ENCODE results near the gene ZIK1. TPM values are rescaled to one million over a fixed set of nuclear protein-coding genes. Genes with fewer than 3 reads are reported as not detected.

The ZIK1 gene
- total and polyA plus RNA-seq, 2 of the 8 experiments (the other 6 are each of a cell fraction or from before 2014, with no cell fraction given) = 19.4 to 36.5 TPM

Other genes with a start within 250 kb of the ZIK1 start
- 9.1 and 10.5 TPM in 2 replicates for gene ZNF304, start 232.9 kb upstream of the ZIK1 start, total RNA-seq (2021; fragmentation: NEBNext Ultra II Directional; extraction: Animal tissue kit (Norgen Biotek cat#: 25700))
- gene ZNF304, start 232.9 kb upstream of the ZIK1 start, polyA plus RNA-seq (2011; rRNA removed) = 3.3 and 4.3 TPM in 2 replicates
- gene TRAPPC2B, start 220.6 kb upstream of the ZIK1 start, total RNA-seq (2021; fragmentation: NEBNext Ultra II Directional; extraction: Animal tissue kit (Norgen Biotek cat#: 25700)) = 7.9 and 8.7 TPM in 2 replicates
- gene TRAPPC2B, start 220.6 kb upstream of the ZIK1 start, polyA plus RNA-seq (2011; rRNA removed) = 18.3 and 28.3 TPM in 2 replicates
- 2.0 and 2.1 TPM in 2 replicates for gene ZNF547, start 220.6 kb upstream of the ZIK1 start, total RNA-seq (2021; fragmentation: NEBNext Ultra II Directional; extraction: Animal tissue kit (Norgen Biotek cat#: 25700))
- gene ZNF547, start 220.6 kb upstream of the ZIK1 start, polyA plus RNA-seq (2011; rRNA removed) = 1.1 TPM in 2 replicates
- 8.9 and 9.9 TPM in 2 replicates for gene ZNF548, start 194.3 kb upstream of the ZIK1 start, total RNA-seq (2021; fragmentation: NEBNext Ultra II Directional; extraction: Animal tissue kit (Norgen Biotek cat#: 25700))
- gene ZNF548, start 194.3 kb upstream of the ZIK1 start, polyA plus RNA-seq (2011; rRNA removed) = 7.4 TPM in 2 replicates
- gene ZNF17, start 173.0 kb upstream of the ZIK1 start, total RNA-seq (2021; fragmentation: NEBNext Ultra II Directional; extraction: Animal tissue kit (Norgen Biotek cat#: 25700)) = 7.9 and 10.2 TPM in 2 replicates
- gene ZNF17, start 173.0 kb upstream of the ZIK1 start, polyA plus RNA-seq (2011; rRNA removed) = 3.8 and 3.9 TPM in 2 replicates
- gene ZNF749, start 148.8 kb upstream of the ZIK1 start, total RNA-seq (2021; fragmentation: NEBNext Ultra II Directional; extraction: Animal tissue kit (Norgen Biotek cat#: 25700)) = 24.4 and 30.3 TPM in 2 replicates
- gene ZNF749, start 148.8 kb upstream of the ZIK1 start, polyA plus RNA-seq (2011; rRNA removed) = 15.2 and 20.4 TPM in 2 replicates
- gene VN1R1, start 127.0 kb upstream of the ZIK1 start, total RNA-seq (2021; fragmentation: NEBNext Ultra II Directional; extraction: Animal tissue kit (Norgen Biotek cat#: 25700)) = 1.4 and 1.8 TPM in 2 replicates
- gene VN1R1, start 127.0 kb upstream of the ZIK1 start, polyA plus RNA-seq (2011; rRNA removed) = 0.57 and 0.71 TPM in 2 replicates
- 15.2 and 15.7 TPM in 2 replicates for gene ZNF772, start 106.6 kb upstream of the ZIK1 start, total RNA-seq (2021; fragmentation: NEBNext Ultra II Directional; extraction: Animal tissue kit (Norgen Biotek cat#: 25700))
- gene ZNF772, start 106.6 kb upstream of the ZIK1 start, polyA plus RNA-seq (2011; rRNA removed) = 4.0 and 4.6 TPM in 2 replicates
- 10.0 and 11.9 TPM in 2 replicates for gene ZNF419, start 96.4 kb upstream of the ZIK1 start, total RNA-seq (2021; fragmentation: NEBNext Ultra II Directional; extraction: Animal tissue kit (Norgen Biotek cat#: 25700))
- gene ZNF419, start 96.4 kb upstream of the ZIK1 start, polyA plus RNA-seq (2011; rRNA removed) = 5.8 and 8.7 TPM in 2 replicates
- gene ZNF773, start 84.2 kb upstream of the ZIK1 start, total RNA-seq (2021; fragmentation: NEBNext Ultra II Directional; extraction: Animal tissue kit (Norgen Biotek cat#: 25700)) = 8.3 and 9.0 TPM in 2 replicates
- gene ZNF773, start 84.2 kb upstream of the ZIK1 start, polyA plus RNA-seq (2011; rRNA removed) = 4.2 and 5.6 TPM in 2 replicates
- 9.7 and 10.4 TPM in 2 replicates for gene ZNF549, start 56.8 kb upstream of the ZIK1 start, total RNA-seq (2021; fragmentation: NEBNext Ultra II Directional; extraction: Animal tissue kit (Norgen Biotek cat#: 25700))
- gene ZNF549, start 56.8 kb upstream of the ZIK1 start, polyA plus RNA-seq (2011; rRNA removed) = 3.0 and 4.3 TPM in 2 replicates
- 10.4 and 10.7 TPM in 2 replicates for gene ZNF550, start 24.3 kb upstream of the ZIK1 start, total RNA-seq (2021; fragmentation: NEBNext Ultra II Directional; extraction: Animal tissue kit (Norgen Biotek cat#: 25700))
- 4.5 and 4.6 TPM in 2 replicates for gene ZNF550, start 24.3 kb upstream of the ZIK1 start, polyA plus RNA-seq (2011; rRNA removed)
- 9.7 and 10.3 TPM in 2 replicates for gene ZNF416, start 5.2 kb upstream of the ZIK1 start, total RNA-seq (2021; fragmentation: NEBNext Ultra II Directional; extraction: Animal tissue kit (Norgen Biotek cat#: 25700))
- 2.7 and 3.2 TPM in 2 replicates for gene ZNF416, start 5.2 kb upstream of the ZIK1 start, polyA plus RNA-seq (2011; rRNA removed)
- 6.3 and 9.3 TPM in 2 replicates for gene ZNF530, start 15.7 kb downstream of the ZIK1 start, total RNA-seq (2021; fragmentation: NEBNext Ultra II Directional; extraction: Animal tissue kit (Norgen Biotek cat#: 25700))
- 4.2 and 4.7 TPM in 2 replicates for gene ZNF530, start 15.7 kb downstream of the ZIK1 start, polyA plus RNA-seq (2011; rRNA removed)
- gene ZNF134, start 30.1 kb downstream of the ZIK1 start, total RNA-seq (2021; fragmentation: NEBNext Ultra II Directional; extraction: Animal tissue kit (Norgen Biotek cat#: 25700)) = 54.6 and 55.1 TPM in 2 replicates
- 16.6 and 19.4 TPM in 2 replicates for gene ZNF134, start 30.1 kb downstream of the ZIK1 start, polyA plus RNA-seq (2011; rRNA removed)
- 15.0 and 15.7 TPM in 2 replicates for gene ZNF211, start 49.0 kb downstream of the ZIK1 start, total RNA-seq (2021; fragmentation: NEBNext Ultra II Directional; extraction: Animal tissue kit (Norgen Biotek cat#: 25700))
- gene ZNF211, start 49.0 kb downstream of the ZIK1 start, polyA plus RNA-seq (2011; rRNA removed) = 5.0 and 7.5 TPM in 2 replicates
- gene ZSCAN4, start 84.8 kb downstream of the ZIK1 start, total RNA-seq (2021; fragmentation: NEBNext Ultra II Directional; extraction: Animal tissue kit (Norgen Biotek cat#: 25700)) = not detected in 2 replicates
- not detected in 2 replicates for gene ZSCAN4, start 84.8 kb downstream of the ZIK1 start, polyA plus RNA-seq (2011; rRNA removed)
- gene ZNF551, start 97.8 kb downstream of the ZIK1 start, total RNA-seq (2021; fragmentation: NEBNext Ultra II Directional; extraction: Animal tissue kit (Norgen Biotek cat#: 25700)) = 30.0 and 33.0 TPM in 2 replicates
- 14.6 and 19.2 TPM in 2 replicates for gene ZNF551, start 97.8 kb downstream of the ZIK1 start, polyA plus RNA-seq (2011; rRNA removed)
- 9.5 and 11.6 TPM in 2 replicates for gene ZNF154, start 125.1 kb downstream of the ZIK1 start, total RNA-seq (2021; fragmentation: NEBNext Ultra II Directional; extraction: Animal tissue kit (Norgen Biotek cat#: 25700))
- 4.8 and 5.3 TPM in 2 replicates for gene ZNF154, start 125.1 kb downstream of the ZIK1 start, polyA plus RNA-seq (2011; rRNA removed)
- gene ZNF671, start 143.5 kb downstream of the ZIK1 start, total RNA-seq (2021; fragmentation: NEBNext Ultra II Directional; extraction: Animal tissue kit (Norgen Biotek cat#: 25700)) = 6.6 and 7.2 TPM in 2 replicates
- gene ZNF671, start 143.5 kb downstream of the ZIK1 start, polyA plus RNA-seq (2011; rRNA removed) = 5.3 and 7.0 TPM in 2 replicates
- 17.3 and 20.5 TPM in 2 replicates for gene ZNF776, start 162.7 kb downstream of the ZIK1 start, total RNA-seq (2021; fragmentation: NEBNext Ultra II Directional; extraction: Animal tissue kit (Norgen Biotek cat#: 25700))
- 7.8 and 10.6 TPM in 2 replicates for gene ZNF776, start 162.7 kb downstream of the ZIK1 start, polyA plus RNA-seq (2011; rRNA removed)
- 14.5 and 15.5 TPM in 2 replicates for gene ZNF586, start 185.5 kb downstream of the ZIK1 start, total RNA-seq (2021; fragmentation: NEBNext Ultra II Directional; extraction: Animal tissue kit (Norgen Biotek cat#: 25700))
- 5.7 and 8.1 TPM in 2 replicates for gene ZNF586, start 185.5 kb downstream of the ZIK1 start, polyA plus RNA-seq (2011; rRNA removed)
- gene ZNF552, start 230.8 kb downstream of the ZIK1 start, total RNA-seq (2021; fragmentation: NEBNext Ultra II Directional; extraction: Animal tissue kit (Norgen Biotek cat#: 25700)) = 10.6 and 11.6 TPM in 2 replicates
- gene ZNF552, start 230.8 kb downstream of the ZIK1 start, polyA plus RNA-seq (2011; rRNA removed) = 5.9 and 8.8 TPM in 2 replicates
- 53.7 and 60.1 TPM in 2 replicates for gene ZNF587B, start 246.2 kb downstream of the ZIK1 start, total RNA-seq (2021; fragmentation: NEBNext Ultra II Directional; extraction: Animal tissue kit (Norgen Biotek cat#: 25700))
- 11.3 and 13.8 TPM in 2 replicates for gene ZNF587B, start 246.2 kb downstream of the ZIK1 start, polyA plus RNA-seq (2011; rRNA removed)

Data from H1 (cell line).